ENCODE measurements around the gene LDLRAD2. TPM values are rescaled to one million over a fixed set of nuclear protein-coding genes. Genes with fewer than 3 reads are reported as not detected.
"Not testable (repeated sequence)": the region's sequence is repeated elsewhere in the genome, so short reads cannot be mapped to it uniquely, and the experiment has no call there.

Gene LDLRAD2
- polyA plus RNA-seq, 1 of the 3 experiments (the other 2 are of a cell fraction): 0.02 TPM

- TF ChIP-seq JUND (IDR thresholded peaks at IDR 0.05): peak; percentile 61; the same call in 1 of the 2 replicates
- TF ChIP-seq MEF2A (IDR thresholded peaks at IDR 0.05; ENCODE audit: borderline replicate concordance, low read depth): peak; percentile 58; the same call in 1 of the 2 replicates
- peak; percentile 95 for TF ChIP-seq NFIC (IDR thresholded peaks at IDR 0.05; ENCODE audit: borderline replicate concordance)
- peak; percentile 92 for TF ChIP-seq TEAD4 (IDR thresholded peaks at IDR 0.05; ENCODE audit: borderline replicate concordance, insufficient read depth)
- peak; percentile 88 for TF ChIP-seq TCF12 (IDR thresholded peaks at IDR 0.05)
- TF ChIP-seq SMC3 (IDR thresholded peaks at IDR 0.05; ENCODE audit: low read depth, low read length): no peak
- TF ChIP-seq MAX (IDR thresholded peaks at IDR 0.05; ENCODE audit: low read depth): no peak
- TF ChIP-seq IRF3 (IDR thresholded peaks at IDR 0.05; ENCODE audit: low read depth, low read length): no peak
- TF ChIP-seq USF2 (IDR thresholded peaks at IDR 0.05; ENCODE audit: borderline replicate concordance, low read depth, low read length): no peak
- peak; percentile 59 for TF ChIP-seq FOSL2 (IDR thresholded peaks at IDR 0.05; ENCODE audit: borderline replicate concordance, low read depth)
- no peak; the same call in 1 of the 2 replicates for TF ChIP-seq GABPA (IDR thresholded peaks at IDR 0.05; ENCODE audit: low read depth)
Observed at GRCh38 chr1:21764615-21765423, 47.2 kb upstream of the LDLRAD2 start (continued).

- TF ChIP-seq RAD21 (IDR thresholded peaks at IDR 0.05; ENCODE audit: low read length) (no peak), ELF1 (IDR thresholded peaks at IDR 0.05) (no peak)
Observed at GRCh38 chr1:21766210-21766609, 45.9 kb upstream of the LDLRAD2 start.

GRCh38 chr1:21767106-21767505, 45.0 kb upstream of the LDLRAD2 start:
- peaks cover 90% of the 10 kb centered on the region for H3K79me2 ChIP-seq (ENCODE audit: insufficient read depth)
- 96% methylated on average over 8 of the region's 8 CpGs for WGBS (ENCODE audit: low lambda C conversion rate)
- H3K36me3 ChIP-seq (replicated peaks in 1 of 2; ENCODE audit: control insufficient read depth in 1 of 2, insufficient read depth in 2 of 2, low read length in 1 of 2); H3K9me3 ChIP-seq; H3K4me3 ChIP-seq (ENCODE audit: low read depth in 2 of 2, low read length in 1 of 2); CTCF ChIA-PET; H3K27ac ChIP-seq (ENCODE audit: low read depth in 2 of 2, low read length in 1 of 2); H3K9me2 ChIP-seq; H2AFZ ChIP-seq (ENCODE audit: low read depth); H3K9ac ChIP-seq; H3K27me3 ChIP-seq (ENCODE audit: insufficient read depth); DNase-seq; POLR2A ChIA-PET; H3K4me2 ChIP-seq: not testable (repeated sequence)
- peaks cover 22% of the 10 kb centered on the region for H3F3A ChIP-seq (replicated peaks; ENCODE audit: insufficient read depth)
- peaks cover 96% of the 10 kb centered on the region for H4K20me1 ChIP-seq (ENCODE audit: insufficient read depth)
- peaks cover 2 to 17% of the 10 kb centered on the region in 2 experiments; a peak in 2 of 4 replicates for H3K4me1 ChIP-seq (ENCODE audit: control insufficient read depth in 1 of 2, insufficient read depth in 2 of 2, low read depth in 1 of 2, low read length in 1 of 2)

More at GRCh38 chr1:21766210-21766609, 45.9 kb upstream of the LDLRAD2 start:
- H3K9me3 ChIP-seq: no peaks in the 10 kb centered on the region
- H3K9ac ChIP-seq: no peak overlapping the region
- 94% methylated on average over 4 of the region's 4 CpGs for WGBS (ENCODE audit: low lambda C conversion rate)
- peaks cover 91% of the 10 kb centered on the region for H3K79me2 ChIP-seq (ENCODE audit: insufficient read depth)
- H3F3A ChIP-seq (replicated peaks; ENCODE audit: insufficient read depth): peaks cover 20% of the 10 kb centered on the region
- H3K36me3 ChIP-seq (replicated peaks in 1 of 2; ENCODE audit: control insufficient read depth in 1 of 2, insufficient read depth in 2 of 2, low read length in 1 of 2): peaks cover 0 to 4% of the 10 kb centered on the region in 2 experiments
- H3K27ac ChIP-seq (ENCODE audit: low read depth in 2 of 2, low read length in 1 of 2): no peak overlapping the region
- H3K4me2 ChIP-seq: no peak overlapping the region
- H2AFZ ChIP-seq (ENCODE audit: low read depth): no peak overlapping the region
- H3K27me3 ChIP-seq (ENCODE audit: insufficient read depth): no peaks in the 10 kb centered on the region
- peaks cover 98% of the 10 kb centered on the region for H4K20me1 ChIP-seq (ENCODE audit: insufficient read depth)
- no peak overlapping the region for H3K4me3 ChIP-seq (ENCODE audit: low read depth in 2 of 2, low read length in 1 of 2)
- CTCF ChIA-PET: no interaction called here
- H3K4me1 ChIP-seq (ENCODE audit: control insufficient read depth in 1 of 2, insufficient read depth in 2 of 2, low read depth in 1 of 2, low read length in 1 of 2): peaks cover 2 to 17% of the 10 kb centered on the region in 2 experiments; a peak in 2 of 4 replicates
- POLR2A ChIA-PET: no interaction called here
- DNase-seq: no peak
- H3K9me2 ChIP-seq: no peaks in the 10 kb centered on the region

Measured in SK-N-SH (cell line).